Loucy (cell line): ENCODE measurements around the gene MFAP3.

Experiments
- EZH2phosphoT487 ChIP-seq: fragments of 200-600 bp; IDR thresholded peaks from 2 replicates; pipeline ENCODE4 v1.6.1; 2018; ENCODE audit warnings: antibody characterized with exemption, mild to moderate bottlenecking, moderate library complexity, borderline replicate concordance
- TF ChIP-seq, protein P1 (sequence below): fragments of 200-600 bp; sonication (generic); conservative IDR thresholded peaks from 2 replicates; pipeline ENCODE4 v1.5.1; 2014; ENCODE audit warnings: mild to moderate bottlenecking, antibody characterized with exemption, low read length

DNA sequence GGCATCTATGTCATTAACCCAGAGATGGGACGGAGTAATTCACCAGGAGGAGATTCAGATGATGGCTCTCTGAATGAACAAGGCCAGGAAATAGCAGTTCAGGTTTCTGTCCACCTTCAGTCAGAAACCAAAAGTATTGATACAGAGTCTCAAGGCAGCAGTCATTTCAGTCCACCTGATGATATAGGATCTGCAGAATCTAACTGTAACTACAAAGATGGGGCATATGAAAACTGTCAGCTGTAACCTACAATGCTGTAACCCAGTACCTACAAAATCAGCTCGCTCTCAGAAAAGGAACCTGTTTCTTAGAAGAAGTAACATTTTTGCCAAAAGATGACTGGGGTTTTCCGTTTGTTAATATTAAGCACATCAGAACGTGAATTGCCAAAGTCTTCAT is 14.7 kb downstream of the MFAP3 start:
- TF ChIP-seq, protein P1, sequence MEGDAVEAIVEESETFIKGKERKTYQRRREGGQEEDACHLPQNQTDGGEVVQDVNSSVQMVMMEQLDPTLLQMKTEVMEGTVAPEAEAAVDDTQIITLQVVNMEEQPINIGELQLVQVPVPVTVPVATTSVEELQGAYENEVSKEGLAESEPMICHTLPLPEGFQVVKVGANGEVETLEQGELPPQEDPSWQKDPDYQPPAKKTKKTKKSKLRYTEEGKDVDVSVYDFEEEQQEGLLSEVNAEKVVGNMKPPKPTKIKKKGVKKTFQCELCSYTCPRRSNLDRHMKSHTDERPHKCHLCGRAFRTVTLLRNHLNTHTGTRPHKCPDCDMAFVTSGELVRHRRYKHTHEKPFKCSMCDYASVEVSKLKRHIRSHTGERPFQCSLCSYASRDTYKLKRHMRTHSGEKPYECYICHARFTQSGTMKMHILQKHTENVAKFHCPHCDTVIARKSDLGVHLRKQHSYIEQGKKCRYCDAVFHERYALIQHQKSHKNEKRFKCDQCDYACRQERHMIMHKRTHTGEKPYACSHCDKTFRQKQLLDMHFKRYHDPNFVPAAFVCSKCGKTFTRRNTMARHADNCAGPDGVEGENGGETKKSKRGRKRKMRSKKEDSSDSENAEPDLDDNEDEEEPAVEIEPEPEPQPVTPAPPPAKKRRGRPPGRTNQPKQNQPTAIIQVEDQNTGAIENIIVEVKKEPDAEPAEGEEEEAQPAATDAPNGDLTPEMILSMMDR: no peak
- no peak for TF ChIP-seq EZH2phosphoT487
